ENCODE data around the gene KPNA2. TPM values are rescaled to one million over a fixed set of nuclear protein-coding genes. Genes with fewer than 3 reads are reported as not detected.
A peak's percentile ranks its signal among the peaks of the same experiment; 100 is the strongest.

KPNA2 gene
- polyA plus RNA-seq, 1 donor from 2014 or later = 81.2 TPM

GRCh38 chr17:67992548-67993152, 42.9 kb upstream of the KPNA2 start:
- peaks cover 22% of the 10 kb centered on the region for H3K27me3 ChIP-seq (ENCODE audit: insufficient read depth, low read depth, low read length)
- TF ChIP-seq SMC3 (conservative IDR thresholded peaks at IDR 0.05; ENCODE audit: poor library complexity) (no peak), POLR2AphosphoS5 (IDR thresholded peaks at IDR 0.05) (no peak), EP300 (conservative IDR thresholded peaks at IDR 0.05; ENCODE audit: poor library complexity, severe bottlenecking) (no peak), TAF1 (IDR thresholded peaks at IDR 0.05; ENCODE audit: low read depth) (no peak), MXI1 (conservative IDR thresholded peaks at IDR 0.05; ENCODE audit: poor library complexity, severe bottlenecking) (no peak), CTCF (IDR thresholded peaks at IDR 0.05; ENCODE audit: poor library complexity, severe bottlenecking) (no peak), EZH2 (IDR thresholded peaks at IDR 0.05; ENCODE audit: borderline replicate concordance, insufficient read depth, low read length, poor library complexity, severe bottlenecking) (no peak)
- H3K9ac ChIP-seq (ENCODE audit: low read length) = peak overlapping the region; percentile 79
- H3K27ac ChIP-seq (ENCODE audit: low read length) = peak overlapping the region; percentile 76
- H4K20me1 ChIP-seq (ENCODE audit: insufficient read depth) = no peaks in the 10 kb centered on the region
- H2AFZ ChIP-seq (ENCODE audit: low read depth, low read length) = peak overlapping the region; percentile 56
- no peaks in the 10 kb centered on the region for H3K9me3 ChIP-seq (ENCODE audit: low read length)
- peaks cover 5% of the 10 kb centered on the region for H3F3A ChIP-seq (ENCODE audit: insufficient read depth, low read length, poor library complexity, severe bottlenecking)
- no peaks in the 10 kb centered on the region for H3K79me2 ChIP-seq (replicated peaks; ENCODE audit: insufficient read depth, low read length)
- H3K4me3 ChIP-seq (ENCODE audit: low read length) = peak overlapping the region; percentile 92
- H3K4me2 ChIP-seq (ENCODE audit: low read length) = peak overlapping the region; percentile 59
- H3K36me3 ChIP-seq (ENCODE audit: insufficient read depth, low read length) = no peaks in the 10 kb centered on the region
- H3K9me2 ChIP-seq (ENCODE audit: insufficient read depth, low read length) = no peaks in the 10 kb centered on the region

GRCh38 chr17:67993153-67993997, 42.2 kb upstream of the KPNA2 start:
- Histone ChIP-seq H2AFZ (ENCODE audit: low read depth, low read length) (peak overlapping the region; percentile 71), H3F3A (ENCODE audit: insufficient read depth, low read length, poor library complexity, severe bottlenecking) (peaks cover 5% of the 10 kb centered on the region), H4K20me1 (ENCODE audit: insufficient read depth) (no peaks in the 10 kb centered on the region), H3K9me2 (ENCODE audit: insufficient read depth, low read length) (no peaks in the 10 kb centered on the region), H3K9me3 (ENCODE audit: low read length) (no peaks in the 10 kb centered on the region), H3K36me3 (ENCODE audit: insufficient read depth, low read length) (no peaks in the 10 kb centered on the region), H3K27me3 (ENCODE audit: insufficient read depth, low read depth, low read length) (peaks cover 22% of the 10 kb centered on the region), H3K4me2 (ENCODE audit: low read length) (peak overlapping the region; percentile 59), H3K27ac (ENCODE audit: low read length) (peak overlapping the region; percentile 84), H3K9ac (ENCODE audit: low read length) (peak overlapping the region; percentile 80), H3K79me2 (replicated peaks; ENCODE audit: insufficient read depth, low read length) (no peaks in the 10 kb centered on the region), H3K4me3 (ENCODE audit: low read length) (peak overlapping the region; percentile 92)
- peak; percentile 25 for TF ChIP-seq CTCF (IDR thresholded peaks at IDR 0.05; ENCODE audit: poor library complexity, severe bottlenecking)
- TF ChIP-seq SMC3 (conservative IDR thresholded peaks at IDR 0.05; ENCODE audit: poor library complexity) = peak; percentile 42
- TF ChIP-seq POLR2AphosphoS5 (IDR thresholded peaks at IDR 0.05) = peak; percentile 46
- peak; percentile 23 for TF ChIP-seq EP300 (conservative IDR thresholded peaks at IDR 0.05; ENCODE audit: poor library complexity, severe bottlenecking)
- TF ChIP-seq EZH2 (IDR thresholded peaks at IDR 0.05; ENCODE audit: borderline replicate concordance, insufficient read depth, low read length, poor library complexity, severe bottlenecking) = no peak
- TF ChIP-seq MXI1 (conservative IDR thresholded peaks at IDR 0.05; ENCODE audit: poor library complexity, severe bottlenecking) = peak; percentile 70
- no peak for TF ChIP-seq RAD21 (conservative IDR thresholded peaks at IDR 0.05)
- TF ChIP-seq REST (IDR thresholded peaks at IDR 0.05; ENCODE audit: borderline replicate concordance) = no peak
- TF ChIP-seq TAF1 (IDR thresholded peaks at IDR 0.05; ENCODE audit: low read depth) = no peak
